Lower leg skin (tissue), 3 donors: ENCODE data around the gene CENPI.

Experiments used
- CTCF ChIP-seq, 3 donors: fragments of 450-650 bp; IDR thresholded peaks; one replicate each; pipeline ENCODE4 v1.5.1; 2016; ENCODE audit warnings: antibody characterized with exemption in 3 of 3, mild to moderate bottlenecking in 3 of 3, moderate library complexity in 2 of 3
- POLR2A ChIP-seq, 2 donors: fragments of 450-650 bp; IDR thresholded peaks; one replicate each; pipeline ENCODE4 v1.6.1; 2016 to 2017; ENCODE audit warnings: antibody characterized with exemption in 2 of 2, mild to moderate bottlenecking in 1 of 2, moderate library complexity in 1 of 2

GRCh38 chrX:101078716-101079598 lies 19.0 kb upstream of the CENPI start, which contains the start of gene TMEM35A:
- TF ChIP-seq CTCF (IDR thresholded peaks at IDR 0.05) (no peak), POLR2A (IDR thresholded peaks at IDR 0.05) (no peak)
